Stomach (tissue), 4 donors: ENCODE measurements around the gene POC1B.

ENCODE experiments used
- CTCF ChIP-seq, 7 experiments: fragments of 450-650 bp in 4 of 7; fragments of 200-600 bp in 3 of 7; sonication (generic) in 3 of 7; IDR thresholded peaks; one replicate each; pipeline ENCODE4 v1.5.1; 2016 to 2019; ENCODE audit warnings: antibody characterized with exemption in 7 of 7, control low read depth in 2 of 7, mild to moderate bottlenecking in 1 of 7
- EP300 ChIP-seq: sonication (generic); formaldehyde crosslinking; IDR thresholded peaks from one replicate; pipeline ENCODE4 v1.6.1; 2017; ENCODE audit warnings: antibody characterized with exemption
- POLR2A ChIP-seq, 4 donors: fragments of 450-650 bp; IDR thresholded peaks; one replicate each; pipeline ENCODE4 v1.6.1; 2016; ENCODE audit warnings: antibody characterized with exemption in 4 of 4, control low read depth in 2 of 4, mild to moderate bottlenecking in 1 of 4, moderate library complexity in 1 of 4
- POLR2AphosphoS5 ChIP-seq, 3 donors: sonication (generic); formaldehyde crosslinking; IDR thresholded peaks; one replicate each; pipeline ENCODE4 v1.6.1; 2016; ENCODE audit warnings: antibody characterized with exemption in 3 of 3

- TF ChIP-seq CTCF (IDR thresholded peaks at IDR 0.05): no peak
- no peak for TF ChIP-seq POLR2A (IDR thresholded peaks at IDR 0.05)
- TF ChIP-seq POLR2AphosphoS5 (IDR thresholded peaks at IDR 0.05): no peak
- TF ChIP-seq EP300: no peak
Observed at GRCh38 chr12:89427508-89428156, 98.2 kb downstream of the POC1B start.
